Uterus (tissue), 4 donors: ENCODE results near the gene CACNA1D. TPM values are rescaled to one million over a fixed set of nuclear protein-coding genes. Genes with fewer than 3 reads are reported as not detected.

Experiments used
- DNase-seq, 2 donors: peaks; one replicate each; pipeline ENCODE4 v3.0.0-alpha.2; 2019 to 2020
- H3K27ac ChIP-seq, 2 donors: fragments of 200-600 bp; sonication (generic); 1 replicate in 1 of 2; 2 replicates in 1 of 2; pipeline ENCODE4 v1.5.1; 2016 to 2018
- H3K27me3 ChIP-seq, 2 donors: fragments of 200-600 bp; sonication (generic); one replicate each; pipeline ENCODE4 v1.5.1; 2018 to 2019; ENCODE audit warnings: control low read depth in 1 of 2
- H3K36me3 ChIP-seq, 2 donors: fragments of 200-600 bp; sonication (generic); one replicate each; pipeline ENCODE4 v1.5.1; 2019; ENCODE audit warnings: control low read depth in 1 of 2
- H3K4me1 ChIP-seq, 2 donors: fragments of 200-600 bp; sonication (generic); one replicate each; pipeline ENCODE4 v1.5.1; 2018 to 2019; ENCODE audit warnings: control low read depth in 1 of 2
- H3K4me3 ChIP-seq, 2 donors: fragments of 200-600 bp; sonication (generic); 1 replicate in 1 of 2; 2 replicates in 1 of 2; pipeline ENCODE4 v1.5.1; 2018 to 2019; ENCODE audit warnings: mild to moderate bottlenecking in 1 of 2
- H3K9me3 ChIP-seq, 2 donors: fragments of 200-600 bp; sonication (generic); one replicate each; pipeline ENCODE4 v1.5.1; 2019; ENCODE audit warnings: control low read depth in 1 of 2
- CTCF ChIP-seq, 4 experiments: fragments of 200-600 bp in 2 of 4; fragments of 450-650 bp in 2 of 4; sonication (generic) in 2 of 4; IDR thresholded peaks; one replicate each; pipeline ENCODE4 v1.5.1; 2016 to 2019; ENCODE audit warnings: antibody characterized with exemption in 4 of 4, mild to moderate bottlenecking in 2 of 4, moderate library complexity in 1 of 4
- POLR2A ChIP-seq, 2 donors: fragments of 450-650 bp; IDR thresholded peaks; one replicate each; pipeline ENCODE4 v1.6.1; 2016; ENCODE audit warnings: antibody characterized with exemption in 2 of 2, mild to moderate bottlenecking in 1 of 2, moderate library complexity in 1 of 2
- intact Hi-C: fragments of 100-400 bp; cut with DNase I; formaldehyde crosslinking; loops from one replicate; pipeline ENCODE4 v1.15.1; 2023; ENCODE audit warnings: low total_unique reads
- total RNA-seq, 4 donors: library from RNA; depleted of rRNA in 3 of 4; stranded (reverse); fragments of >200 nt in 3 of 4; gene quantifications; one replicate each; pipeline versions ENCODE4 v1.1.0 to v1.2.4, GENCODE V29; 2014 to 2023
- donor health status: DM: yes; HTN: yes; CAD: no.

The CACNA1D gene
- total RNA-seq, 4 donors from 2014 or later = 0.88 to 97.5 (median 63.4) TPM

DNA sequence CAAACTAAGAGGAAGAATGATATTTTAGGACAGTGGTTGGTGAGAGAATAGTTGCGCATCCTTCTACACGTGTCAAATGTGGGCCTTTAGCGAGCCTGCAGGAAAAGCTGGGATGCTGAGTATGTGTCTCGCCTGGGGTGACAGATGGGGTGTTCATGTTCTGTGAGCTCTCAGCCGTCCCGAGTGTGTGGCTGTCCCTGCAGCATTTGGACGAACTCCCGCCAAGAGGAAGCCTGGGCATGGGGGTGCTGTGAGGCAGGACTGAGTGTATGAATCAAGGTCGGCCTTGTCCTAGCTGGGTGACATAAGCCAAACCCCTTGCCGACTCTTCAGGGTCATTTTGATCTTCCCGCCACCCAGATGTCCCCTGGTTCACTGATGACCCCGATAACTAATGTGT, 94.8 kb downstream of the CACNA1D start:
- Histone ChIP-seq H3K36me3 (no peaks in the 10 kb centered on the region), H3K27me3 (no peaks in the 10 kb centered on the region), H3K4me1 (no peaks in the 10 kb centered on the region), H3K9me3 (no peaks in the 10 kb centered on the region), H3K27ac (no peak overlapping the region), H3K4me3 (no peak overlapping the region)
- intact Hi-C loops = no loop called here
- DNase-seq = no peak
- TF ChIP-seq CTCF (IDR thresholded peaks at IDR 0.05) (no peak), POLR2A (IDR thresholded peaks at IDR 0.05) (no peak)

DNA sequence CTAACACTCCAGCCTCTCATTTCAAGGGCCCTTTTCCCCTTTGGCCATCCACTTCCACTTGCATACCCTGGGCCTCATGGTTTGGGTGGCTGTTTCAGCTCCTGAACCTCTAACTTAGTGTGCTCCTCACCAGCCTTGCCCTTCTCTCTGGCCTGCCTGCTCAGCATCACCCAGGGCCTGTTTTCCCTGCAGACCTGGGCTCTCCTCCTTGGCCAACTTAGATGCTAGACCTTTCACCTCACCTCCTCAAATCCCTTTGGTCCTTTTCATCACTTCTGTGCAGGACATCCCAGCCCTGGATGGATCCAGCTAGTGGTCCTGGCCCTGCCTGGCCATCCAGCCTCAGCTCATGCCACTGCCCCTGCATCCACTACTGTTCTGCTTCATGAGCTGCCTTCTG, 95.4 kb downstream of the CACNA1D start:
- intact Hi-C loops = no loop called here
- no peak overlapping the region for H3K27ac ChIP-seq
- H3K4me1 ChIP-seq = no peaks in the 10 kb centered on the region
- TF ChIP-seq CTCF (IDR thresholded peaks at IDR 0.05) = no peak
- no peak for TF ChIP-seq POLR2A (IDR thresholded peaks at IDR 0.05)
- H3K27me3 ChIP-seq = no peaks in the 10 kb centered on the region
- no peak for DNase-seq
- no peak overlapping the region for H3K4me3 ChIP-seq
- H3K9me3 ChIP-seq = no peaks in the 10 kb centered on the region
- no peaks in the 10 kb centered on the region for H3K36me3 ChIP-seq

DNA sequence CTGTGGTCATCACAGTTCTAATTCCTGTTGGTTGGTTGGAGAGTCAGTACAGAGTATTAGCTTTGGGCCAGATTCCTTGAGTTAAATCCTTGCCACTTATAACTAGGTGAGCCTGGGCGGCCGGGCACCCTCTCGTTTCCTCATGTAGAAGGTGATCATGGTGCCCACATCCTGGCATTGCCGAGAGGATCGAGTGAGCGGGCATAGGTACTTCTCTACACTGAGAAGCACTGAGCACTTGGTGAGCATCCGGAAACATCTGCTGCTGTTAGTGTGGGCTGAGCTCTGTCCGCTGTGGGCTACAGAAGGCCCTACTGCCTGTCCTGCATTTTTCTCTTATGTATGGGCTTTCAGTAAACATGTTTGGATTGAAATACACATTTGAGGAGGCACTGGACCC, 96.2 kb downstream of the CACNA1D start:
- Histone ChIP-seq H3K4me3 (no peak overlapping the region), H3K27ac (no peak overlapping the region), H3K27me3 (no peaks in the 10 kb centered on the region), H3K36me3 (no peaks in the 10 kb centered on the region), H3K4me1 (no peaks in the 10 kb centered on the region), H3K9me3 (no peaks in the 10 kb centered on the region)
- DNase-seq = no peak
- no peak for TF ChIP-seq CTCF (IDR thresholded peaks at IDR 0.05)
- TF ChIP-seq POLR2A (IDR thresholded peaks at IDR 0.05) = no peak
- intact Hi-C loops = no loop called here

- H3K4me3 ChIP-seq = no peak overlapping the region
- H3K36me3 ChIP-seq = no peaks in the 10 kb centered on the region
- TF ChIP-seq CTCF (IDR thresholded peaks at IDR 0.05) (no peak), POLR2A (IDR thresholded peaks at IDR 0.05) (no peak)
- no peaks in the 10 kb centered on the region for H3K4me1 ChIP-seq
- no peaks in the 10 kb centered on the region for H3K9me3 ChIP-seq
- H3K27me3 ChIP-seq = no peaks in the 10 kb centered on the region
- no peak overlapping the region for H3K27ac ChIP-seq
- no peak for DNase-seq
- intact Hi-C loops = no loop called here
Measured at GRCh38 chr3:53591646-53592045, 97.2 kb downstream of the CACNA1D start.

GRCh38 chr3:53592862-53593261, 98.5 kb downstream of the CACNA1D start:
- H3K4me1 ChIP-seq = no peaks in the 10 kb centered on the region
- H3K27ac ChIP-seq = no peak overlapping the region
- H3K27me3 ChIP-seq = no peaks in the 10 kb centered on the region
- H3K4me3 ChIP-seq = no peak overlapping the region
- DNase-seq = no peak
- TF ChIP-seq POLR2A (IDR thresholded peaks at IDR 0.05) = no peak
- TF ChIP-seq CTCF (IDR thresholded peaks at IDR 0.05) = no peak
- no peaks in the 10 kb centered on the region for H3K36me3 ChIP-seq
- no peaks in the 10 kb centered on the region for H3K9me3 ChIP-seq
- intact Hi-C loops = no loop called here
